Body of pancreas (tissue), 4 donors: ENCODE data around the gene CCDC57.

Experiments used
- POLR2A ChIP-seq, 3 donors: fragments of 450-650 bp; IDR thresholded peaks; one replicate each; pipeline ENCODE4 v1.6.1; 2016; ENCODE audit warnings: antibody characterized with exemption in 3 of 3, mild to moderate bottlenecking in 2 of 3
- TF ChIP-seq, protein P1 (sequence below), 7 experiments: fragments of 450-650 bp in 4 of 7; fragments of 200-600 bp in 3 of 7; sonication (generic) in 3 of 7; IDR thresholded peaks; one replicate each; pipeline ENCODE4 v1.5.1; 2016 to 2019; ENCODE audit warnings: antibody characterized with exemption in 7 of 7

DNA sequence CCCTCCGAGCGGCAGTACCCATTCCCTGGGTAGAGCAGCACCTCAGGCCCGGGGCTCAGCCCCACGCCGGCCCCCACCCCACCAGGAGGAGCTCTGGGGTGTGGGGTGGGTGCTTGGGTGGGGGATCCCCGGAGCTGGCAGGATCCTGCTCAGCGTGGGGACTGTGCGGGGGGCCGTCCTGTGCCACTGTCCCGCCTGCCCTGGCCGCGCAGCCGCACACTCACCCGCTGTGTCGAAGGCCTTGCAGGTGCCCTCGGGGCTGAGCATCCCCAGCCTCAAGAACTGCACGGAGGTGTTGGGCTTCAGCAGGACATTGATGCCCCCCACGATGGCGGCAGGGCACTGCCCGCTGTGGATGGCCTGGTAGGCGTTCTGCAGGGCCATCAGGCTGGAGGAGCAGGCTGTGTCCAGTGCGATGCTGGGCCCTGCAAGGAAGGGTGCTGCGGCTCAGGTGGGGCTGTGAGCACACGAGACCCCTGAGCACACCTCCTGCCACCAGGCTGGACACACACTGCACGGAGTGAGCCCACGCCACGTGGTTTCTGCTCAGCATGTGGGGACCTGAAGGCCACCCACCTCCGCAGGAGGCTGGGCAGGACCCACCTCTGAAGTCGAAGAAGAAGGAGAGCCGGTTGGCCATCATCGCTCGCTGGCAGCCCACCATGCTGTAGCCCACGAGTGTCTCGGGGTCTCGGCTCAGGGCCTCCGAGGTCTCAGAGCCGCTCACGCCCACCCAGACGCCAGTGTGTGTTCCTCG is 119.5 kb downstream of the CCDC57 start:
- TF ChIP-seq POLR2A (IDR thresholded peaks at IDR 0.05): no peak
- TF ChIP-seq, protein P1, sequence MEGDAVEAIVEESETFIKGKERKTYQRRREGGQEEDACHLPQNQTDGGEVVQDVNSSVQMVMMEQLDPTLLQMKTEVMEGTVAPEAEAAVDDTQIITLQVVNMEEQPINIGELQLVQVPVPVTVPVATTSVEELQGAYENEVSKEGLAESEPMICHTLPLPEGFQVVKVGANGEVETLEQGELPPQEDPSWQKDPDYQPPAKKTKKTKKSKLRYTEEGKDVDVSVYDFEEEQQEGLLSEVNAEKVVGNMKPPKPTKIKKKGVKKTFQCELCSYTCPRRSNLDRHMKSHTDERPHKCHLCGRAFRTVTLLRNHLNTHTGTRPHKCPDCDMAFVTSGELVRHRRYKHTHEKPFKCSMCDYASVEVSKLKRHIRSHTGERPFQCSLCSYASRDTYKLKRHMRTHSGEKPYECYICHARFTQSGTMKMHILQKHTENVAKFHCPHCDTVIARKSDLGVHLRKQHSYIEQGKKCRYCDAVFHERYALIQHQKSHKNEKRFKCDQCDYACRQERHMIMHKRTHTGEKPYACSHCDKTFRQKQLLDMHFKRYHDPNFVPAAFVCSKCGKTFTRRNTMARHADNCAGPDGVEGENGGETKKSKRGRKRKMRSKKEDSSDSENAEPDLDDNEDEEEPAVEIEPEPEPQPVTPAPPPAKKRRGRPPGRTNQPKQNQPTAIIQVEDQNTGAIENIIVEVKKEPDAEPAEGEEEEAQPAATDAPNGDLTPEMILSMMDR (IDR thresholded peaks at IDR 0.05): no peak
